ENCODE results near the gene WIF1. TPM values are rescaled to one million over a fixed set of nuclear protein-coding genes. Genes with fewer than 3 reads are reported as not detected.
A peak's percentile ranks its signal among the peaks of the same experiment; 100 is the strongest.

WIF1 gene
- total and polyA plus RNA-seq, 2 of the 8 experiments (the other 6 are each of a cell fraction or from before 2014, with no cell fraction given): 1.8 to 9.1 TPM

GRCh38 chr12:65170209-65170881 is 49.2 kb upstream of the WIF1 start:
- FAIRE-seq: no peak
- CTCF ChIA-PET (ENCODE audit: partially characterized antibody): interaction anchor here (0.8 to 2.3 kb wide), 3 partner anchors 13 to 48 kb away, joined by 3 to 8 read pairs (median 3); no protein-coding TSS in a partner anchor
- TF ChIP-seq ZNF274 (IDR thresholded peaks at IDR 0.05; ENCODE audit: borderline replicate concordance, extremely low read depth, low read length): no peak
- no peak for TF ChIP-seq EP300 (IDR thresholded peaks at IDR 0.05; ENCODE audit: borderline replicate concordance in 1 of 2, low read depth in 2 of 2, low read length in 2 of 2)
- peak; percentile 20 for TF ChIP-seq NANOG (IDR thresholded peaks at IDR 0.05; ENCODE audit: insufficient read depth, low read depth, low read length, poor library complexity, severe bottlenecking)
- TF ChIP-seq TAF1 (IDR thresholded peaks at IDR 0.05; ENCODE audit: low read depth, low read length): peak; percentile 14; the same call in 1 of the 2 replicates
- peak; percentile 23 to 68; a peak in 2 of 3 replicates for TF ChIP-seq POLR2A (IDR thresholded peaks at IDR 0.05; ENCODE audit: control extremely low read depth in 1 of 2, low read depth in 2 of 2, low read length in 2 of 2)
- peak; percentile 47; the same call in 1 of the 2 replicates for TF ChIP-seq POLR2AphosphoS5 (IDR thresholded peaks at IDR 0.05; ENCODE audit: low read depth, low read length)
- no peak; the same call in 1 of the 2 replicates for TF ChIP-seq CREB1 (IDR thresholded peaks at IDR 0.05)
- TF ChIP-seq ASH2L (IDR thresholded peaks at IDR 0.05; ENCODE audit: low read length): peak; percentile 12
- TF ChIP-seq SAP30 (IDR thresholded peaks at IDR 0.05; ENCODE audit: insufficient read depth, insufficient replicate concordance, low read length): peak; percentile 68
- TF ChIP-seq SRF (IDR thresholded peaks at IDR 0.05; ENCODE audit: low read depth, low read length): no peak
- TF ChIP-seq SIN3A (conservative IDR thresholded peaks at IDR 0.05 in 1 of 2, IDR thresholded peaks at IDR 0.05 in 1 of 2; ENCODE audit: low read depth in 1 of 2, low read length in 2 of 2): peak; percentile 19 to 46; a peak in 1 of 4 replicates
- TF ChIP-seq YY1 (IDR thresholded peaks at IDR 0.05; ENCODE audit: low read depth, low read length): 0 out of 2 replicates have a peak, but pooled peaks have one; percentile 26

More at GRCh38 chr12:65170209-65170881, 49.2 kb upstream of the WIF1 start:
- no peak overlapping the region for H3K4ac ChIP-seq (replicated peaks; ENCODE audit: insufficient read length, low read depth, low read length)
- no peak overlapping the region for H2BK5ac ChIP-seq (ENCODE audit: low read depth, low read length)
- no peak overlapping the region for H3K14ac ChIP-seq (ENCODE audit: insufficient read length)
- no peak overlapping the region for H2AK5ac ChIP-seq (ENCODE audit: low read depth, low read length)
- H3K27ac ChIP-seq (ENCODE audit: low read depth, low read length): peak overlapping the region; percentile 91; the same call in 1 of the 2 replicates
- peak overlapping the region; percentile 56 to 86 for H3K4me2 ChIP-seq (ENCODE audit: insufficient read depth in 1 of 2, low read depth in 2 of 2, low read length in 2 of 2)
- no peak overlapping the region for H2BK12ac ChIP-seq (ENCODE audit: low read depth, low read length)
- peak overlapping the region; percentile 79 to 99 (median 92) for H3K4me3 ChIP-seq (ENCODE audit: extremely low read depth in 1 of 4, insufficient read depth in 2 of 4, low read depth in 3 of 4, low read length in 4 of 4)
- H3K23me2 ChIP-seq (ENCODE audit: low read depth, low read length): peaks cover 6% of the 10 kb centered on the region
- H3K9ac ChIP-seq (replicated peaks in 1 of 4; ENCODE audit: extremely low read depth in 1 of 4, low read depth in 3 of 4, low read length in 3 of 4): peak overlapping the region; percentile 69 to 93 (median 83); a peak in 6 of 7 replicates
- POLR2A ChIA-PET (ENCODE audit: partially characterized antibody): interaction anchor here (0.6 to 2.1 kb wide), 3 partner anchors 10 to 790 kb away, joined by 3 to 8 read pairs (median 3); no protein-coding TSS in a partner anchor
- H2AFZ ChIP-seq (ENCODE audit: low read length): no peak overlapping the region
- no peak overlapping the region for H3K56ac ChIP-seq (replicated peaks; ENCODE audit: insufficient read length, low read depth, low read length)
- no peak overlapping the region for H4K91ac ChIP-seq (replicated peaks; ENCODE audit: insufficient read length, low read length)
- H2BK20ac ChIP-seq (ENCODE audit: low read length): no peak overlapping the region
- no peaks in the 10 kb centered on the region for H3K9me3 ChIP-seq (ENCODE audit: insufficient read depth in 2 of 2, low read depth in 1 of 2, low read length in 1 of 2)
- peaks cover 0 to 10% (median 0%) of the 10 kb centered on the region in 4 experiments; a peak in 1 of 8 replicates for H3K36me3 ChIP-seq (ENCODE audit: control insufficient read depth in 2 of 4, insufficient read depth in 4 of 4, low read length in 3 of 4)
- no peak overlapping the region for H2BK15ac ChIP-seq (ENCODE audit: low read length)
- no peak overlapping the region for H2BK120ac ChIP-seq (replicated peaks; ENCODE audit: low read depth, low read length)
- no peak overlapping the region for H3K18ac ChIP-seq (ENCODE audit: extremely low read depth, low read length)
- no peaks in the 10 kb centered on the region for H3K79me1 ChIP-seq (ENCODE audit: low read depth, low read length)
- peaks cover 13 to 15% of the 10 kb centered on the region in 2 experiments for H4K20me1 ChIP-seq (replicated peaks in 1 of 2; ENCODE audit: control insufficient read depth in 1 of 2, insufficient read depth in 2 of 2, low read length in 2 of 2)
- peak overlapping the region; percentile 81 for H4K8ac ChIP-seq (ENCODE audit: extremely low read depth, insufficient read depth, low read length)
- peaks cover 0 to 2% (median 0%) of the 10 kb centered on the region in 4 experiments; a peak in 1 of 7 replicates for H3K4me1 ChIP-seq (replicated peaks in 1 of 4; ENCODE audit: control insufficient read depth in 3 of 4, insufficient read depth in 4 of 4, low read length in 3 of 4)
- WGBS, 2 experiments (ENCODE audit: extremely low coverage in 1 of 2, insufficient coverage in 1 of 2, insufficient read length in 1 of 2, insufficient replicate concordance in 2 of 2, low coverage in 1 of 2, low lambda C conversion rate in 2 of 2, missing lambda C conversion rate in 1 of 2): 3% methylated on average over 36 of the region's 47 CpGs; no CpG with 5 or more reads in 1 of the 2 experiments
- H3K79me2 ChIP-seq (ENCODE audit: control insufficient read depth in 1 of 2, insufficient read depth in 2 of 2, low read length in 2 of 2): peaks cover 6 to 56% of the 10 kb centered on the region in 2 experiments
- no peak overlapping the region for H4K5ac ChIP-seq (ENCODE audit: insufficient read length, low read depth, low read length)
- peak; percentile 9 to 71 for DNase-seq (ENCODE audit: low read depth in 1 of 2, low spot score in 2 of 2)
- H3K23ac ChIP-seq (ENCODE audit: insufficient read length): no peak overlapping the region
- H3K27me3 ChIP-seq (replicated peaks in 1 of 4; ENCODE audit: control insufficient read depth in 3 of 4, extremely low read depth in 1 of 4, insufficient read depth in 3 of 4, low read length in 3 of 4): peaks cover 0 to 6% (median 0%) of the 10 kb centered on the region in 4 experiments; a peak in 3 of 7 replicates

Data from H1 (cell line).